GM19467 (cell line): ENCODE measurements around the gene GSTM1.
"Not testable (repeated sequence)": the region's sequence is repeated elsewhere in the genome, so short reads cannot be mapped to it uniquely, and the experiment has no call there.

Experiments
- ATAC-seq: cut with Tn5 transposase; IDR thresholded peaks from one replicate; pipeline ENCODE4 v1.9.1; 2021; ENCODE audit warnings: mild to moderate bottlenecking, moderate library complexity; ENCODE audit not compliant: unreplicated experiment

GSTM1 gene

DNA sequence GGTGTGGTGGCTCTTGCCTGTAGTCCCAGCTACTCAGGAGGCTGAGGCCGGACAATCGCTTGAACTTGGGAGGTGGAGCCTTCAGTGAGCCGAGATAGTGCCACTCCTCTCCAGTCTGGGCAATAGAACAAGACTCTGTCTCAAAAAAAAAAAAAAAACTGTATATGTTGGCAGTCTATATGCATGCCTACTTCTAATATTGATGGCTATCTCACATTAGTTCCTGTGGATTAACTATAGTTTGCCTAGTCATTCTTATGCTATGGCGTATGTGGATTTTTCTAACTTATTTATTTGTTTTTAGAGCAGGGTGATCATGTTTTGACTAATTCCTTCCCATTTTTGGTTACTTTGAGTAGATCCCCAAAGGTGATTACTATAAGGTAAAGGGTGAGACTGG is 9.4 kb downstream of the GSTM1 start:
- no peak for ATAC-seq

DNA sequence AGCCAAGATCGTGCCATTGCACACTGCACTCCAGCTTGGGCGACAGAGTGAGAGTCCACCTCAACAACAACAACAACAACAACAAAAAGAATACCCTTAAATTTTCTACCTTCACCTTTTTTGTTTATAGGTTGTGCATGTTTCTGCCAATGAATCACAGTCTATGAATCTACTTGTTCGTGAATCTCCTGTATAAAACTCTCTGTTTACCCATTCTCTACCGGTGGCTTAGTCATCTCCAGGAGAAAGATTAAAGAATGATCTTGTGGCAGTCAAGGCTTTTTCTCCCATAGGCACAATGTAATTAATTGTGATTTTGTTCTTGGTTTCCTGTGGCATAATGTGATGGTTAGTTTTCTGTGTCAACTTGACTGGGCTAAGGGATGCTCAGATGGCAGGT is 10.2 kb downstream of the GSTM1 start:
- ATAC-seq: not testable (repeated sequence)

DNA sequence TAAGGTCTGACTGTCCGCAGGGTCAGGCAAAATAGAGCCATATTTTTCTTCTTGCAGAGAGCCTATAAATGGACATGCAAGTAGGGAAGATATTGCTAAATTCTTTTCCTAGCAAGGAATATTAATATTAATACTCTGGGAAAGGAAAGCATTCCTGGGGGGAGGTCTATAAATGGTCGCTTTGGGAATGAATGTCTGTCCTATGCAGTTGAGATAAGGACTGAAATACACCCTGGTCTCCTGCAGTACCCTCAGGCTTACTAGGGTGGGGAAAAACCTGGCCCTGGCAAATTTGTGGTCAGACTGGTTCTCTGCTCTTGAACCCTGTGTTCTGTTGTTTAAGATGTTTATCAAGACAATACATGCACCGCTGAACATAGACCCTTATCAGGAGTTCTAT is 15.3 kb downstream of the GSTM1 start:
- ATAC-seq: not testable (repeated sequence)

DNA sequence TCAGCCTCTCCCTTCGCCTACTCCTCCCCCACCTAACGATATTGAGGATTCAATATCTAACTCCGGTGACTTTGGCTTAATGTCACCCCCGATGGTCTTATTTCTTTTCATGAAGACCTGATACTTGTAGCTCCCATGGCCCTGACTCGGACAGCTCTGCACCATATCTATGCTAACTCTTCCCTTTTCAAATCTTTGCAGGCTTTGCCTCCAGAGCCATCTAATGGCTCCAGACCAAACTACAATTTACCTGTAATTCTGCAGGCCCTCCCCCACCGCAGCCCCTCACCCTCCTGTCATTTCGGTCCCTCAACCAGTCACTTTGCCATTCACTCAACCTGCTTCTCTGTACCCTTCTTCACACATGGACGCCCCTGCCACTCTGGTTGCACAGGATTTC is 16.6 kb downstream of the GSTM1 start:
- no peak for ATAC-seq

DNA sequence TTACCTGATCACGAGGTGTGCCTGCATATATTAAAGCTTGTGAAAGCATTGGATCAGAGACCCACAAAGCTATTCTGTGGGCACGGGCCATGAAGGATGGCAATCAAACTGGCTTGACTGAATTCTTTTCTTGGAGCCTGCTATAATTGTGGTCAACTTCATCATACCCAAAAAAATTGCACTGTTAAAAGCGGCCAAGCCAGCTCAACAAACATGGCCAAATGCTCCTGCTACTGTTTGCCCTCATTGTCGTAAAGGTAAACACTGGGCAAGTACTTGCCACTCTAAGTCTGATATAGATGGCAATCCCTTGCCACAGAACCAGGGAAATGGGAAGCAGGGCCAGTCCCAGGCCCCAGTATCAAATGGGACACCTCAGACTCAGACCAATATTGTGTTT is 17.8 kb downstream of the GSTM1 start:
- no peak for ATAC-seq

DNA sequence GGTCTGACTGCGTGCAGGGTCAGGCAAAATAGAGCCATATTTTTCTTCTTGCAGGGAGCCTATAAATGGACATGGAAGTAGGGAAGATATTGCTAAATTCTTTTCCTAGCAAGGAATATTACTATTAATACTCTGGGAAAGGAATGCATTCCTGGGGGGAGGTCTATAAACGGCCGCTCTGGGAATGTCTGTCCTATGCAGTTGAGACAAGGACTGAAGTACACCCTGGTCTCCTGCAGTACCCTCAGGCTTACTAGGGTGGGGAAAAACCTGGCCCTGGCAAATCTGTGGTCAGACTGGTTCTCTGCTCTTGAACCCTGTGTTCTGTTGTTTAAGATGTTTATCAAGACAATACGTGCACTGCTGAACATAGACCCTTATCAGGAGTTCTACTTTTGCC is 21.3 kb downstream of the GSTM1 start:
- not testable (repeated sequence) for ATAC-seq

DNA sequence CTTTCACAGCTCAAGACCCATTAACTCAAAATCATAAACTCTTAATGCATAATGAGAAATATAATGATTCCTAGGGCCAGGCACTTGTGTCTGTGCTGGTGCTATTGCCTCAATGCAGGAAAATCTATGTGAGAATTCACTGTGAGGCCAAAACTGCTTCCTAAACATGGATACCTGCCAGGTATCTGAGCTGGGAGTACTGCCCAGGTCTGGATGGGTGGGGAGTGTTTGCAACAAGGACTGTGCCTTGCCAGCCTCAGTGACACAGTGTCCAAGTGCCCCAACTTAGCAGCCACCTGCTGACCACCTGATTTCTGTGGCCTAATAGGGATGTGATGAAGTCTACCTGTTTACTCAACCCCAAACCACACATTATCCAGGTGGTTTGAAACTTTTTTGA is 22.2 kb downstream of the GSTM1 start:
- ATAC-seq: not testable (repeated sequence)

DNA sequence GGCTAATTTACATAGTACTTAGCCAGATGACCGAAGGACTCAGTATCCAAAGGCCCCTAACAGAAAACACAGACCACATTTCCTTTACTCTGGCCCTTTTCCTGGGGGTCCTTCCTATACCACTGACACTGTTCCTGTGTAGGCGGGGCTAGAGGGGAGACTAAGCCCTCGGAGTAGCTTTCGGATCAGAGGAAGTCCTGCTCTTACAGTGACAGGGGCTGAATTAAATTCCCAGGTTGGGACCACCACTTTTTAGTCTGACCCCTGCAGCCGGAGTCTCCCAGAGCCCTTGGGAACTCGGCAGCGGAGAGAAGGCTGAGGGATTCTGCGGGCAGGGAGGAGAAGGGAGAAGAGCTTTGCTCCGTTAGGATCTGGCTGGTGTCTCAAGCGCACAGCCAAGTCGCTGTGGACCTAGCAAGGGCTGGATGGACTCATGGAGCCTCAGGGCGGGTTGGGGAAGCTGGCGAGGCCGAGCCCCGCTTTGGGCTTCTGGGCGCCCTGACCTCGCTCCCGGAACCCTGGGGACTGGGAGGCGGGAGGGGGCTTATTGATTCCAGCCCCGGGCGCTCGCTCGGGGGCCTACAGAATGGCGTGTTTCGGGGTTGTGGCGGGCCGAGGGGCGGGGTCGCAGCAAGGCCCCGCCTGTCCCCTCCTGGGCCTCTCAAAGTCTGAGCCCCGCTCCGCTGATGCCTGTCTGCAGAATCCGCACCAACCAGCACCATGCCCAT is 24.1 kb downstream of the GSTM1 start, which contains the start of gene GSTM5:
Gene GSTM5 (plus strand): TSS at position 659 of the 728 bp plus-strand sequence. CDS start 62 bp downstream, at position 721.
- not testable (repeated sequence) for ATAC-seq

DNA sequence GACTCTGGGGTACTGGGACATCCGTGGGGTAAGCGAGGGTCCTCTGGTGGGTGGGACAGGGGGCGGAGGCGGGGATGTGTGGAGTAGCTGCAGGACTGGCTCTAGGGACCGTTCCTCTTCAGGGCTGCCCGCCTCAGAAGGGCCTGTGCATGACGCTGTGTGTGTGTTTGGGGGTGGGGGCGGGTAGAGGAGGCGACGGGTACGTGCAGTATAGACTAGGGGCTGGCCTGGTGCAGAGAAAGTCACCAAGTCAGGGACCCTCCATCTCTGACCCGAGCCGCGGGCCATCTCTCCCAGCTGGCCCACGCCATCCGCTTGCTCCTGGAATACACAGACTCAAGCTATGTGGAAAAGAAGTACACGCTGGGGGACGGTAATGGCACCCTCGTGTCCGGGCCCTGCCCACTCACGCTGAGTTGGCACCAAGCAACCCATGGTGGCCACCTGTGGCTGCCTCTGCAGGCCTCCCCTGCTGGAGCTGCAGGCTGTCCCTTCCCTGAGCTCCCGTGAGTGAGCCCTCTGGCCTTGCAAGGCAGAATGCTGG is 24.8 kb downstream of the GSTM1 start:
- ATAC-seq: no peak

DNA sequence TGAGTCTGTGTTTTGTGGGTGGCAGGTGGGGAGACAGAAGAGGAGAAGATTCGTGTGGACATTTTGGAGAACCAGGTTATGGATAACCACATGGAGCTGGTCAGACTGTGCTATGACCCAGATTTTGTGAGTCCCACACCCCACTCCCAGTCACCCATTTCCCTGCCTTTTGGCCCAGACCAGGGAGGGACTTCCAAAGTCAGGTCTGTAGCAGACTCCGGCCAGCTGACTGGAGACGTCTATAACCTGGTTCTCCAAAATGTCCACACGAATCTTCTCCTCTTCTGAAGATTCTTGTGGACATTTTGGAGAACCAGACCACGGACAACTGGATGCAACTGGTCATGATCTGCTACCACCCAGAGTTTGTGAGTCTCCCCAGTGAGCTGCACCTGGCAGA is 26.0 kb downstream of the GSTM1 start:
- no peak for ATAC-seq

DNA sequence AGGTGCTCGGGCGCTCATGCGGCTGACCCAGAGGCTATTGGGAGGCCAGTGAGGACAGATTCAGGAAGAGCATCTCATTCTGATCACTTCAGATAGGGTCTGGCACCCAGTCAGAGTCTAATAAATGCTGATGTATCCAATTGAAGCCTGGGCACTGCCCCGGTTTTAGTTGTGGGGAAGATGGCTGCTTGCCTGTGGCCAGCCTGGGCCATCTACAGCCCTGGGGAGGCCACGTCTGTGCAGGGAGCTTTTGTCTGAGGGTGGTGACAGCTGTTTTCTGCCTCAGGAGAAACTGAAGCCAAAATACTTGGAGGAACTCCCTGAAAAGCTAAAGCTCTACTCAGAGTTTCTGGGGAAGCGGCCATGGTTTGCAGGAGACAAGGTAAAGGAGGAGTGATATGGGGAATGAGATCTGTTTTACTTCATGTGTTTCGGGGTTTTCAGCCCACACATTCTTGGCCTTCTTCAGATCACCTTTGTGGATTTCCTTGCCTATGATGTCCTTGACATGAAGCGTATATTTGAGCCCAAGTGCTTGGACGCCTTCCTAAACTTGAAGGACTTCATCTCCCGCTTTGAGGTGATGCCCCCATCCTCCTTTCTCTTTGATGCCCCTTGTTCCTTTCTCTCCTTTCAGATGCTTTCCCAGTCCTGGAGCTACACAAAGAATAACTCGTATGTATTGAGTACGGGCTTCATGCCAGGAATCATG is 27.2 kb downstream of the GSTM1 start:
- ATAC-seq: no peak

DNA sequence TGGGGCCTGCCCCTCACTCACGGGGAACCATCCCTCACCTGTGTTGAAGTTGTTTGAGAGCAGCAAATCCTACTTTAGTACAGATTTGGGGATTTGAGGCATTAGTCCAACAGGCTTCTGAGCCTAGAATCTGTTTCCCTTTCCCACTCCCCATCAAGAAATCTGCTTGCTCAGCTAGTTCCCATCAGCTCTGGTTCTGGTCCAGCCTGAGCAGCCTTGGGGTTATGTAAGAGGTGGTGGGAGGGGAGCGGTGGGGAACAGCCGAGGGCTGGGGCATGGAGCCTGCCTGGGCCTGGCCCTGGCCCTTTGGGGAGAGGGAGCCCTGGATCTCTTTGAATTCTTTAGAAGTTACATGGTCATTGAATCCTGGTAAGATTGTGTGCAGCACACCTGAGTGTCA is 28.5 kb downstream of the GSTM1 start:
- no peak for ATAC-seq

DNA sequence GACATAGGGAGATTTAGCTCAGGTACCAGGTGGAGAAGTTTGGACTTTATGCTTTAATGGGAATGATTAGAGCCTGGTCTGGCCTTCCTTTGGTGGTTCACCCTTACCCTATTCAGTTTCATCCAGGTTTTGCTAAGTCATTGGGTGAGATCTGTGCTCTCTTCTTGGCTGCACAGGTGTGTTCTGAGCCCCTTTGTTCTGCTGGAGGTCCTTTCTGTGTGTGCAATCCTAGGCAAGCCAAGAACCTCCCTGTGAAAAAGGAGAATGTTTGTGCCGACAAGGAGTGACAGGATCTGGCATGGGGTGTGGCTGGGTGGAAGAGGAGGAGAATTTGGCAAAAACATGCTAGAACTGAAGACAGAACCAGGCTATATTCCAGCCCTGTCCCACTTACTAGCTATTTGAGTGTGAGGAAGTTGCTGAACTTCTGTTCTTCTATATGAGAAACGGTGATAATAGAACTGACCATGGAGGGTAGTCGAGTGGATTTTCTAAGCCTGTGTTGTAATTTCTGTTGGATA is 29.0 kb downstream of the GSTM1 start:
- ATAC-seq: no peak

DNA sequence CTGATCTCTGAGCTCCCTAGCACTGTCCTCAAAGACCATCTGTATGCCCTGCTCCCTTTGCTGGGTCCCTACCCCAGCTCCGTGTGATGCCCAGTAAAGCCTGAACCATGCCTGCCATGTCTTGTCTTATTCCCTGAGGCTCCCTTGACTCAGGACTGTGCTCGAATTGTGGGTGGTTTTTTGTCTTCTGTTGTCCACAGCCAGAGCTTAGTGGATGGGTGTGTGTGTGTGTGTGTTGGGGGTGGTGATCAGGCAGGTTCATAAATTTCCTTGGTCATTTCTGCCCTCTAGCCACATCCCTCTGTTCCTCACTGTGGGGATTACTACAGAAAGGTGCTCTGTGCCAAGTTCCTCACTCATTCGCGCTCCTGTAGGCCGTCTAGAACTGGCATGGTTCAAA is 30.1 kb downstream of the GSTM1 start:
- no peak for ATAC-seq

DNA sequence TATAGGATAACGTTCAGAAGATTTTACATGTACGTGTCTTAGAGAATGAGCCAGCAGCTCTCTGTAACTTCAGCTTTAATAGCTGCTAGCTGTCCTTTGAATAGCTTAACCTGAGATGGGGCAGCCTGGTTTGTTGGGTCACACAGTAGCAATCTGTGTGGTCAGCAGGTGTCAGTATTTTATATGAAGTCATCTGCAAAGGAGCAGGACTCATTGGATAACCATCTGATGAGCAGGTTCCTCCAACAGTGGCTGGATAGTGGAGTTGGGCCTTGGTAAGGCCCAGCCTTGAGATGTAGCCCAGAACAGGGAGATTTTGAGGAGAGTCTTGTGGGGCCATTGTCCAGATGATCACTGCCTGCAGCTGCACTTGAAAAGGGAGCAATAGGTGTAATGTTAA is 30.9 kb downstream of the GSTM1 start:
- no peak for ATAC-seq

DNA sequence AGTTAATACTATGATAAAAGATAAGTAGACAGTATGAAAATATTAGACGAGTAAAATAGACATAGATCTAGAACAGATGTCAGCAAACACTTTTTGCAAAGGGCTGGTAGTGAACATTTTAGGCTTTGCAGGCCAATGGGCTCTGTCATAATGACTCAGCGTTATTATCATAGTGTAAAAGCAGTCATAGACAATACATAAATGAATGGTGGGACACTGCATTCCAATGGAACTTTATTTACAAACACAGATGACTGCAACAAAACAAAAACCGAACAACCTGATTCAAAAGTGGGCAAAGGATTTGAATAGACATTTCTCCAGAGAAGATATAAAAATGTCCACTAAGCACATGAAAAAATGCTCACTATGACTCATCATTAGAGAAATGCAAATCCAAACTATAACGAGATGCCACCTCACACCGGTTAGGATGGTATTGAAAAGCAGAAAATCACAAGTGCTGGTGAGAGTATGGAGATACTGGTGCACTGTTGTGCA is 31.8 kb downstream of the GSTM1 start:
- ATAC-seq: no peak

DNA sequence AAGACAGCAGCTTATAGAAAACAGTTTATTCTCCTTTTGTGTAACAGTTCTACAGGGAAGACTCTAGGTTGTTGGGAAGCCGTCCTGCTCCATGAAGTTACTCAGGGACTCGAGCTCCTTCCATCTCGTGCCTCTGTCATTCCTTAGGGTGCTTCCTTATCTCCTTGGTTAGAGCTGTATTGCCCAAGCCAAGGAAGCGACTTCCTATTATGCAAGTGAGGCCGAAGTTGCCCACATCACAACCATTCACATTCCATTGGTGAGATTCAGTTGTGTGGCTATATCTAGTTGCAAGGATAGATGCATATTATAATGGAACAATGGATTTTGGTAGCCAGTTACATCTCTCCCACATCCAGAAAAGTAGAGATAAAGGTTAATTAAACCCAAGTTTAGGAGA is 33.4 kb downstream of the GSTM1 start:
- ATAC-seq: no peak

DNA sequence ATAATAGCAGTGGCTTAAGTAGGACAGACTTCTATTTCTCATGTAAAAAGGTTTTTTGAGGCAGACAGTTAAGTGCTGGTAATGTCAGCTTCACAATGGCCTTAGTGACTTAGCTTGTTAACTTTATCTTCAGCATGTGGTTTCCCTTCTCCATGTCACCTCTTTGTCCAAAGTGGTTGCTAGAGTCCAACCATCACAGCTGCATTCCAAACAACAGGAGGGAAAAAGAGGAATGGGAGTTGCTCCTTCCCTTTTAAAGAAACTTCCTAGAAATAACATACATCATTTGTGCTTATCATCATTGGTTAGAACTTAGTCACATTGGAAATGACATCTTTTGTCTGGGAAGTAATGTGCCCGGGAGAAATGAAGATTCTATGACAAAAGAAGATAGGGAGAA is 34.4 kb downstream of the GSTM1 start:
- ATAC-seq: no peak

DNA sequence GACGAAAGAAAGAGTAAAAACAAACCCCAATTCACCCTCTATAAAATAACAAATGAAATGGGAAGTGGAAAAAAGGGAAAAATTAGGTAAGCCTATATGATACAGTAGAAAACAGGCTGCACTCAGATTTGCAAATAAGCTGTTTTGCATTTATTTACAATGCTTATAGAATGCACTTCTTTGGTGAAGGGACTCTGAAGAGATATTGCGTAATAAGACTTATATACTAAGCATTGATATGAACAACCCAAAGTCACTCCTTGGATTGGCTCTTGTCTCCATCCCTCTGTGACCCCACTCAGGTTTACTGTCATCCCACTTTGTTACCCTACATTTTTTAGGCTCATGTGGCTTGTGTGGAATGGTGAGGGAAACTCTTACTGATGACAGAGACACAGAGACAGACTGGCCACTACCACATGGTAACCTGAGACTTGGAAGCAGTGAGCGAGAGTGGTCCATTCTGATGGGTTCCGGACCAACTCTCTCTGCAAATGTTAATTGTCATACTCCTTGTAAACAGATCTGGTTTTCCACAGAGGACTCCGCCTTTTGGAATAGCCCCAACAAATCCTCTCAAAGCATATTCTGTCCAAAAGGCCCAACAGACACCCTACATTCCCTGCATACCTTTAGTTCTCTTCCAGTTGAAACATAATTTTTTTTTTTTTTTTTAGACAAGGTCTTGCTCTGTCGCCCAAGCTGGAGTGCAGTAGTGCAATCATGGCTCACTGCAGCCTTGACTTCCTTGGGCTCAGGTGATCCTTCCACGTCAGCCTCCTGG is 35.5 kb downstream of the GSTM1 start:
- ATAC-seq: no peak

DNA sequence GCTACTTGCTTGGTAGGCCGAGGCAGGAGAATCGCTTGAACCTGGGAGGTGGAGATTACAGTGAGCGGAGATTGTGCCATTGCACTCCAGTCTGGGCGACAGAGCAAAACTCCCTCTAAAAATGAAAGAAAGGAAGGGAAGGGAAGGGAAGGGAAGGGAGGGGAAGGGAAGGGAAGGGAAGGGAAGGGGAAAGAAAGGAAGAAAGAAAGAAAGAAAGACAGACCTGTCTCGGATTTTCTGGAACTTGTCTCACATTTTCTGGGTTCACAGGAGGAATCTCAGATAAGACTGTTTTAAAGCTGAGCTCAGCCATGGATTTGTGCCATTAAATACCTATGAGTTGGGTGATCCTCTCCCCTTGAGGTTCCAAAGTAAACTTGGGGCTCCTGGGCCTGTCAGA is 37.3 kb downstream of the GSTM1 start:
- no peak for ATAC-seq

DNA sequence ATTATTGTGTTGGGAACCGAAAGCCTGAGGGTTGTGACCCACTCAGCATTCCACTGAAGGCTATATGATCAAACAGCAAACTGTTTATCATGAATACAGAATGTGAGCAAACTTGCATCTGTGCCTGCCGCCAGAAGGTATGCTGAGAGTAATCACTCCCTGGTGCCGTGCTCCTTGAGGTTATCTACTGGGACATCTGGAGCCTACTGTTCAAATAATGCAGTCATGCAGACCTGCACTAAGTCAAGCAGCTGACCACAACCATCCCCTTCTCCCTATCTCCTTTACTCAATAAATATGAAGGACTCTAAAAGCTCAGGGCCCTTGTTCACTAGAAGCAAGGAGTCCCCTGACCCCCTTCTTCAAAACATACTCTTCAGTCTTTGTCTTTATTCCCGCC is 37.9 kb downstream of the GSTM1 start:
- no peak for ATAC-seq
